HG02798 (cell line): ENCODE results near the gene RPL15.
"Not testable (repeated sequence)": the region's sequence is repeated elsewhere in the genome, so short reads cannot be mapped to it uniquely, and the experiment has no call there.

ENCODE experiments used
- ATAC-seq: cut with Tn5 transposase; IDR thresholded peaks from one replicate; pipeline ENCODE4 v1.9.1; 2021; ENCODE audit warnings: mild to moderate bottlenecking; ENCODE audit not compliant: unreplicated experiment, poor library complexity

The RPL15 gene

DNA sequence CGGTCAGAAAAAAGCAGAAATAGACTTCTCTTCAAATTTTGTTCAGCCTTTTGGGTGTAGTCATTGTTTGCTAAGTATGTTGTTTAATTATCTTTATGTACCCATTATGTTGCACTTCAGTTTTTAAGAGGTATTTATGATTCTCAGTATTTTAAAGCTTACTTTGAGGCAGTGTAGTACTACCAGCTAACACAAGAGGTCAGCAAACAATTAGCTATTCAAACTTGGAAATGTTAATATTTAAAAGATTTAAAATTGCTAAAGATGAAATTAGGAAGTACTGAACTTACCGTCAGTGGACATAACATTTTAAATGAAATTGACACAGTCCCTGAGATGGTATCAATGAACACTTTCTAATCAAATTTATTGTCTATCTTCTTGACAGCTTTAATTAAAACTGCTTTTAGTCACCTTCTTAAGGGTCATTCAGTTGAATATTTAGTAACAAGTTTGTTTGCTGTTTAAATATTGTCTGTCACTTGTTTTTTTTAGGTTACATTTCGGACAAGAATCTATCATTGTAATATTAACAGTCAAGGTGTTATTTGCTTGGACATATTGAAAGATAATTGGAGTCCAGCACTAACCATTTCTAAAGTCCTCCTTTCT lies 28.2 kb upstream of the RPL15 start:
- no peak for ATAC-seq

DNA sequence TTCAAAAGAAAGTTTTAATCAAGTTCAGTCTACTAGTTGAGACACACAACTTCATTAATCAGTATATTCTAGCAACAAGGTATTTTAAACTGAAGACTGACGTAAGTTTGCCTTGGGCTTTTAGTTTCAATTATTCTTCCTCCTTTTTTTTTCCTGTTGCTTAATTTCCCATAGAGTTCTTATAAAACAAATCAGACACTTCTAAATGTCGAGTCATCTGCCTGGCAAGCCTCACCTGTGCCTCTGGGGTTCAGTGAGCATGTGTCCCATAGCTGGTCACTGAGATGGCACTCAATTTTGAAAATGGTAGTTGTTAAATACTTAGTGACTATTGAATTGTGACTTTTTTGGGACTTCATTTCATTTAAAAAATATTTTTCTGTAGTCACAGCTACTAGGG lies 27.5 kb upstream of the RPL15 start:
- ATAC-seq = no peak

- no peak for ATAC-seq
Measured at GRCh38 chr3:23889950-23890349, 27.0 kb upstream of the RPL15 start.

- ATAC-seq = no peak
Measured at GRCh38 chr3:23894254-23895061, 22.5 kb upstream of the RPL15 start.

GRCh38 chr3:23895181-23895580 lies 21.8 kb upstream of the RPL15 start:
- no peak for ATAC-seq

- no peak for ATAC-seq
Measured at GRCh38 chr3:23900744-23901143, 16.2 kb upstream of the RPL15 start.

DNA sequence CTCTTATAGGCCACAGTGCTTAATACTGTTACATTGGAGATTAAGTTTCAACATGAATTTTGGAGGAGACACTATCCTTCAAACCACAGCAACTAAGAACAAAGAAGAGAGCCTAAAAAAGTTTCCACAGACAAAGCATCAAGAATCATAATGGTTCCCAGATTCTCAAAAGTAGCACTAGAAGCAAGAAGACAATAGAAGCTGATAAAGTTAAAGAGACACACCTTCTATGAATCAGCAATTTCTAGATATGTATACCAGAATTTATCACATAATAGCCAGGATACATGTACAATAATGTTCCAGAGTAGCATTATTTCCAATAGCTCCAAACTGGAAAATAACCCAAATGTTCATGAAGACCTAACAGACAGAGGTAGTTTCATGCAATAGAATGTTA lies 12.4 kb upstream of the RPL15 start:
- no peak for ATAC-seq

- no peak for ATAC-seq
Measured at GRCh38 chr3:23909341-23909740, 7.6 kb upstream of the RPL15 start.

GRCh38 chr3:23911397-23911796 lies 5.5 kb upstream of the RPL15 start:
- ATAC-seq = no peak

DNA sequence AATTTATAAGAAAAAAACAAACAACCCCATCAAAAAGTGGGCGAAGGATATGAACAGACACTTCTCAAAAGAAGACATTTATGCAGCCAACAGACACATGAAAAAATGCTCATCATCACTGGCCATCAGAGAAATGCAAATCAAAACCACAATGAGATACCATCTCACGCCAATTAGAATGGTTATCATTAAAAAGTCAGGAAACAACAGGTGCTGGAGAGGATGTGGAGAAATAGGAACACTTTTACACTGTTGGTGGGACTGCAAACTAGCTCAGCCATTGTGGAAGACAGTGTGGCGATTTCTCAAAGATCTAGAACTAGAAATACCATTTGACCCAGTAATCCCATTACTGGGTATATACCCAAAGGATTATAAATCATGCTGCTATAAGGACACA lies 4.6 kb upstream of the RPL15 start:
- not testable (repeated sequence) for ATAC-seq

- ATAC-seq = no peak
Measured at GRCh38 chr3:23913182-23913581, 3.8 kb upstream of the RPL15 start.

GRCh38 chr3:23913873-23914743 lies 2.8 kb upstream of the RPL15 start:
- ATAC-seq = no peak

- ATAC-seq = no peak
Measured at GRCh38 chr3:23915537-23916108, 1.3 kb upstream of the RPL15 start.

DNA sequence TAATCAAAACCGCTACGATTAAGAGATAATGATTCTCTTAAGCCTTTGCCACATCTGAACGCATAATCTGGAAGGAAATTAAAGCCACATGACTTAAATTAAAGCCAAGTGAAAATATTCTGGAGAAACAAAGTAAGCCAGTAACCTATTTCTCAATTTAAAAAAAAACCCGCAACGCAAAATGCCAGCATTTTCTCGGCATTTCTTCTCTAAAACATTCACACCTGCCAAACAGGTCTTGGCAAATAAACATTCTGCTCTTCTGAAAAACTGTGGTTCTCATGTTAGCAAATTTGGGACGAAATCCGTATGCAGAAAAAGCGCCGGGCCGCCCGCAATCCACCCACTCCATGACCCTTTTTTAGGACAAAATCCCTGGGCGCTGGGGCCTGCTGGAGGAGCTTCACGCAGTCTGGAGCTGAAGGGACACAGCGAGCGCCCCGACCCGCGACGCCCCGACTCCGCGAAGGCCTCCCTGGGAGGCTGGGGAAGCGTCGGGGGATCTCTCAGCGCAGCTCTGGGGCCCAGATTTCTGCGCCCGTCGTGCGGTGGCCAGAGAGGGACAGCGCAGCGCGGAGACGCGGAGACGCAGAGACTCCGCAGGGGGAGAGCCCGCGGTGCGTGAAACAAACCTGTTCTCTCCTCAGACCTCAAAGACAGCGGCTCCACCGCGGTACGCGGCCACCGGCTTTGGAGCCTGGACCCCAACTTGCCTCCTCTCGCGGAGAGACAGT lies 613 bp upstream of the RPL15 start:
- ATAC-seq = peak; percentile 49

DNA sequence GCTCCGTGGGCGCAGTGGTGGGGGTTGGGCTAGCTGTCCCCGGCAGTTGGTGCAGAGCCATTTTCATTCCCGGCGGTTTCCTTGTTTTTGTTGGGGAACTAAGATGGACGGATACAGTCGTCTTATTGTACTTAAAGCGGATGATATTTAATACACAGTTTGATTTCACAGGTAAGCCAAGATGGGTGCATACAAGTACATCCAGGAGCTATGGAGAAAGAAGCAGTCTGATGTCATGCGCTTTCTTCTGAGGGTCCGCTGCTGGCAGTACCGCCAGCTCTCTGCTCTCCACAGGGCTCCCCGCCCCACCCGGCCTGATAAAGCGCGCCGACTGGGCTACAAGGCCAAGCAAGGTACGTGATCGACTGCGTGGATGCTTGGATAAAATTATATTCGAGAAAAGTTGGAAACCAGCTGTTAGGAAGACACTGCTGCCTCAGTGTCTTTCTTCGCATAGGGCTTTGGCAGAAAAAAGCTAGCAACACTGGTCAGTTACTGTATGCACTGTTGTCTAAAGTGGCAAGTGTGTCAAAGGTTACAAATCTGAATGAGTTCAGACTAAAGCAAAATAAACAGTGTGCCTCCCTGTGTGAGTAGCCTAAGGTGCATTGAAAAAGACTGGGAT lies 859 bp downstream of the RPL15 start:
- ATAC-seq = not testable (repeated sequence)

DNA sequence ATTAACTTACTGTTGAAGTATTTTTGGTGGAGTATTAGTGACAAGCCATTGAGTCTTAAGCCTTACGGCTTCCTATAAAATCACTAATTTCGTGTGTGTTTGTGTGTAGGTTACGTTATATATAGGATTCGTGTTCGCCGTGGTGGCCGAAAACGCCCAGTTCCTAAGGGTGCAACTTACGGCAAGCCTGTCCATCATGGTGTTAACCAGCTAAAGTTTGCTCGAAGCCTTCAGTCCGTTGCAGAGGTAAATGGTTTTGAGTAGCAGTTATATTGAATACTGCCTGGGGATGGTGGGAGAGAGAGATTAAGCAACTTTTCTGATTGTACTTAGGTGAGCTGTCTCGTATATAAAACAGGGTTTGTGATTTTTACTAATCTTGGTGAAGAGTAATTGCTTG lies 1.4 kb downstream of the RPL15 start:
- not testable (repeated sequence) for ATAC-seq

- ATAC-seq = no peak
Measured at GRCh38 chr3:23919628-23920027, 2.7 kb downstream of the RPL15 start.

GRCh38 chr3:23920151-23920655 lies 3.3 kb downstream of the RPL15 start:
- no peak for ATAC-seq

- no peak for ATAC-seq
Measured at GRCh38 chr3:23921052-23921511, 4.2 kb downstream of the RPL15 start.
